ENCODE data around the gene MMP15. TPM values are rescaled to one million over a fixed set of nuclear protein-coding genes. Genes with fewer than 3 reads are reported as not detected.

The MMP15 gene
- total RNA-seq, 5 donors from 2014 or later (not counting 1 experiment from before 2014, with no cell fraction given), result 0.30 to 1.3 (median 0.85) TPM

- Histone ChIP-seq H3K4me1 (ENCODE audit: control insufficient read depth in 1 of 2, extremely low read depth in 1 of 2, insufficient read depth in 2 of 2, low read length in 2 of 2) (no peaks in the 10 kb centered on the region), H3K36me3 (ENCODE audit: control insufficient read depth in 2 of 2, extremely low read depth in 1 of 2, insufficient read depth in 1 of 2, low read length in 1 of 2) (no peaks in the 10 kb centered on the region), H3K9me3 (no peaks in the 10 kb centered on the region), H3K27ac (ENCODE audit: low read length) (no peak overlapping the region), H3K4me3 (ENCODE audit: control insufficient read depth in 1 of 2, extremely low read depth in 1 of 2, low read length in 1 of 2) (no peak overlapping the region), H3K27me3 (replicated peaks in 1 of 2; ENCODE audit: control insufficient read depth in 2 of 2, extremely low read depth in 1 of 2, insufficient read depth in 2 of 2, low read length in 1 of 2) (no peaks in the 10 kb centered on the region)
- DNase-seq, result no peak
- Mint-ChIP-seq H3K4me3 (no peak overlapping the region), H3K27ac (no peak overlapping the region), H3K9me3 (no peaks in the 10 kb centered on the region), H3K27me3 (no peaks in the 10 kb centered on the region), H3K36me3 (no peaks in the 10 kb centered on the region), H3K4me1 (no peaks in the 10 kb centered on the region)
- ChIA-PET POLR2A (no interaction called here), CTCF (interaction anchor here in 1 of 2 donors (0.5 kb wide), 1 partner anchor 62 kb away, joined by 3 read pairs; no protein-coding TSS in a partner anchor)
- no peak for ATAC-seq (replicated peaks in 1 of 4)
- WGBS (ENCODE audit: insufficient coverage), result 81% methylated on average over 14 of the region's 14 CpGs
Measured at GRCh38 chr16:58035356-58036170, 10.0 kb downstream of the MMP15 start.

- 92% methylated on average over 6 of the region's 6 CpGs for WGBS (ENCODE audit: insufficient coverage)
- Histone ChIP-seq H3K4me1 (ENCODE audit: control insufficient read depth in 1 of 2, extremely low read depth in 1 of 2, insufficient read depth in 2 of 2, low read length in 2 of 2) (no peaks in the 10 kb centered on the region), H3K36me3 (ENCODE audit: control insufficient read depth in 2 of 2, extremely low read depth in 1 of 2, insufficient read depth in 1 of 2, low read length in 1 of 2) (no peaks in the 10 kb centered on the region), H3K4me3 (ENCODE audit: control insufficient read depth in 1 of 2, extremely low read depth in 1 of 2, low read length in 1 of 2) (no peak overlapping the region), H3K27ac (ENCODE audit: low read length) (no peak overlapping the region), H3K9me3 (no peaks in the 10 kb centered on the region), H3K27me3 (replicated peaks in 1 of 2; ENCODE audit: control insufficient read depth in 2 of 2, extremely low read depth in 1 of 2, insufficient read depth in 2 of 2, low read length in 1 of 2) (no peaks in the 10 kb centered on the region)
- no peaks in the 10 kb centered on the region for H3K27me3 Mint-ChIP-seq
- H3K27ac Mint-ChIP-seq, result no peak overlapping the region
- ATAC-seq (replicated peaks in 1 of 4) (no peak), DNase-seq (no peak)
- H3K9me3 Mint-ChIP-seq, result no peaks in the 10 kb centered on the region
- ChIA-PET CTCF (interaction anchor here in 1 of 2 donors (0.5 kb wide), 1 partner anchor 236 kb away, joined by 4 read pairs; no protein-coding TSS in a partner anchor), POLR2A (no interaction called here)
- H3K36me3 Mint-ChIP-seq, result no peaks in the 10 kb centered on the region
- H3K4me3 Mint-ChIP-seq, result no peak overlapping the region
- H3K4me1 Mint-ChIP-seq, result no peaks in the 10 kb centered on the region
Measured at GRCh38 chr16:58036943-58037342, 11.4 kb downstream of the MMP15 start.

GRCh38 chr16:58037365-58038057 lies 12.0 kb downstream of the MMP15 start:
- H3K27ac Mint-ChIP-seq, result no peak overlapping the region
- ATAC-seq (replicated peaks in 1 of 4), result no peak
- no peak for DNase-seq
- Histone ChIP-seq H3K36me3 (ENCODE audit: control insufficient read depth in 2 of 2, extremely low read depth in 1 of 2, insufficient read depth in 1 of 2, low read length in 1 of 2) (no peaks in the 10 kb centered on the region), H3K27ac (ENCODE audit: low read length) (no peak overlapping the region), H3K4me1 (ENCODE audit: control insufficient read depth in 1 of 2, extremely low read depth in 1 of 2, insufficient read depth in 2 of 2, low read length in 2 of 2) (no peaks in the 10 kb centered on the region), H3K4me3 (ENCODE audit: control insufficient read depth in 1 of 2, extremely low read depth in 1 of 2, low read length in 1 of 2) (no peak overlapping the region), H3K9me3 (no peaks in the 10 kb centered on the region), H3K27me3 (replicated peaks in 1 of 2; ENCODE audit: control insufficient read depth in 2 of 2, extremely low read depth in 1 of 2, insufficient read depth in 2 of 2, low read length in 1 of 2) (no peaks in the 10 kb centered on the region)
- no peaks in the 10 kb centered on the region for H3K27me3 Mint-ChIP-seq
- no peaks in the 10 kb centered on the region for H3K36me3 Mint-ChIP-seq
- ChIA-PET POLR2A (no interaction called here), CTCF (interaction anchor here in 1 of 2 donors (0.5 kb wide), 1 partner anchor 236 kb away, joined by 4 read pairs; no protein-coding TSS in a partner anchor)
- no peaks in the 10 kb centered on the region for H3K9me3 Mint-ChIP-seq
- no peaks in the 10 kb centered on the region for H3K4me1 Mint-ChIP-seq
- 88% methylated on average over 4 of the region's 16 CpGs for WGBS (ENCODE audit: insufficient coverage)
- H3K4me3 Mint-ChIP-seq, result no peak overlapping the region

GRCh38 chr16:58038219-58038641 lies 12.7 kb downstream of the MMP15 start:
- Mint-ChIP-seq H3K9me3 (no peaks in the 10 kb centered on the region), H3K27me3 (no peaks in the 10 kb centered on the region), H3K36me3 (no peaks in the 10 kb centered on the region), H3K4me1 (no peaks in the 10 kb centered on the region), H3K27ac (no peak overlapping the region), H3K4me3 (no peak overlapping the region)
- Histone ChIP-seq H3K9me3 (no peaks in the 10 kb centered on the region), H3K27me3 (replicated peaks in 1 of 2; ENCODE audit: control insufficient read depth in 2 of 2, extremely low read depth in 1 of 2, insufficient read depth in 2 of 2, low read length in 1 of 2) (no peaks in the 10 kb centered on the region), H3K36me3 (ENCODE audit: control insufficient read depth in 2 of 2, extremely low read depth in 1 of 2, insufficient read depth in 1 of 2, low read length in 1 of 2) (no peaks in the 10 kb centered on the region), H3K27ac (ENCODE audit: low read length) (no peak overlapping the region), H3K4me3 (ENCODE audit: control insufficient read depth in 1 of 2, extremely low read depth in 1 of 2, low read length in 1 of 2) (no peak overlapping the region), H3K4me1 (ENCODE audit: control insufficient read depth in 1 of 2, extremely low read depth in 1 of 2, insufficient read depth in 2 of 2, low read length in 2 of 2) (no peaks in the 10 kb centered on the region)
- no peak for ATAC-seq (replicated peaks in 1 of 4)
- WGBS (ENCODE audit: insufficient coverage), result 93% methylated on average over 13 of the region's 20 CpGs
- DNase-seq, result no peak
- ChIA-PET POLR2A (no interaction called here), CTCF (interaction anchor here in 1 of 2 donors (0.9 kb wide), 1 partner anchor 12 kb away, joined by 3 read pairs; the partner anchor contains the start of gene MMP15)

GRCh38 chr16:58039829-58040495 lies 14.4 kb downstream of the MMP15 start:
- H3K4me1 ChIP-seq (ENCODE audit: control insufficient read depth in 1 of 2, extremely low read depth in 1 of 2, insufficient read depth in 2 of 2, low read length in 2 of 2), result no peaks in the 10 kb centered on the region
- no peaks in the 10 kb centered on the region for H3K9me3 ChIP-seq
- no peaks in the 10 kb centered on the region for H3K9me3 Mint-ChIP-seq
- H3K27me3 Mint-ChIP-seq, result no peaks in the 10 kb centered on the region
- CTCF ChIA-PET, result no interaction called here
- no peak overlapping the region for H3K4me3 ChIP-seq (ENCODE audit: control insufficient read depth in 1 of 2, extremely low read depth in 1 of 2, low read length in 1 of 2)
- H3K27me3 ChIP-seq (replicated peaks in 1 of 2; ENCODE audit: control insufficient read depth in 2 of 2, extremely low read depth in 1 of 2, insufficient read depth in 2 of 2, low read length in 1 of 2), result no peaks in the 10 kb centered on the region
- no peak overlapping the region for H3K27ac Mint-ChIP-seq
- DNase-seq (no peak), ATAC-seq (replicated peaks in 1 of 4) (no peak)
- no peaks in the 10 kb centered on the region for H3K36me3 ChIP-seq (ENCODE audit: control insufficient read depth in 2 of 2, extremely low read depth in 1 of 2, insufficient read depth in 1 of 2, low read length in 1 of 2)
- no peak overlapping the region for H3K27ac ChIP-seq (ENCODE audit: low read length)
- no peaks in the 10 kb centered on the region for H3K4me1 Mint-ChIP-seq
- POLR2A ChIA-PET, result no interaction called here
- 93% methylated on average over 23 of the region's 26 CpGs for WGBS (ENCODE audit: insufficient coverage)
- H3K36me3 Mint-ChIP-seq, result no peaks in the 10 kb centered on the region
- H3K4me3 Mint-ChIP-seq, result no peak overlapping the region

GRCh38 chr16:58040496-58040846 lies 14.9 kb downstream of the MMP15 start:
- DNase-seq (no peak), ATAC-seq (replicated peaks in 1 of 4) (no peak)
- no peaks in the 10 kb centered on the region for H3K4me1 ChIP-seq (ENCODE audit: control insufficient read depth in 1 of 2, extremely low read depth in 1 of 2, insufficient read depth in 2 of 2, low read length in 2 of 2)
- H3K27ac ChIP-seq (ENCODE audit: low read length), result no peak overlapping the region
- 97% methylated on average over 8 of the region's 12 CpGs for WGBS (ENCODE audit: insufficient coverage)
- H3K4me1 Mint-ChIP-seq, result no peaks in the 10 kb centered on the region
- no peaks in the 10 kb centered on the region for H3K9me3 Mint-ChIP-seq
- no peak overlapping the region for H3K4me3 ChIP-seq (ENCODE audit: control insufficient read depth in 1 of 2, extremely low read depth in 1 of 2, low read length in 1 of 2)
- CTCF ChIA-PET, result no interaction called here
- H3K27me3 Mint-ChIP-seq, result no peaks in the 10 kb centered on the region
- no peaks in the 10 kb centered on the region for H3K36me3 ChIP-seq (ENCODE audit: control insufficient read depth in 2 of 2, extremely low read depth in 1 of 2, insufficient read depth in 1 of 2, low read length in 1 of 2)
- no peak overlapping the region for H3K27ac Mint-ChIP-seq
- POLR2A ChIA-PET, result no interaction called here
- H3K9me3 ChIP-seq, result no peaks in the 10 kb centered on the region
- H3K36me3 Mint-ChIP-seq, result no peaks in the 10 kb centered on the region
- no peak overlapping the region for H3K4me3 Mint-ChIP-seq
- no peaks in the 10 kb centered on the region for H3K27me3 ChIP-seq (replicated peaks in 1 of 2; ENCODE audit: control insufficient read depth in 2 of 2, extremely low read depth in 1 of 2, insufficient read depth in 2 of 2, low read length in 1 of 2)

Data from T-cell (primary cell).